Osteoblast (primary cell): ENCODE data around the gene HMX3. TPM values are rescaled to one million over a fixed set of nuclear protein-coding genes. Genes with fewer than 3 reads are reported as not detected.
A peak's percentile ranks its signal among the peaks of the same experiment; 100 is the strongest.

ENCODE experiments used
- DNase-seq: peaks from one replicate; pipeline ENCODE4 v3.0.0; 2011; ENCODE audit warnings: low spot score, mixed read lengths; ENCODE audit not compliant: insufficient read length; ENCODE audit errors: missing footprints
- H2AFZ ChIP-seq: 2 replicates; pipeline ENCODE4 v1.6.0; 2011; ENCODE audit warnings: mild to moderate bottlenecking, low read length
- H3K27ac ChIP-seq: 2 replicates; pipeline ENCODE4 v1.5.1; 2011; ENCODE audit warnings: mild to moderate bottlenecking, low read depth, low read length, moderate library complexity
- H3K27me3 ChIP-seq: 2 replicates; pipeline ENCODE4 v1.6.0; 2012; ENCODE audit warnings: mild to moderate bottlenecking, control low read depth, inconsistent platforms, low read length, moderate library complexity; ENCODE audit not compliant: insufficient read depth
- H3K36me3 ChIP-seq: 2 replicates; pipeline ENCODE4 v1.5.1; 2011; ENCODE audit warnings: mild to moderate bottlenecking, low read length, control low read depth, moderate library complexity; ENCODE audit not compliant: insufficient read depth
- H3K4me1 ChIP-seq: 2 replicates; pipeline ENCODE4 v1.5.1; 2011; ENCODE audit warnings: mild to moderate bottlenecking, low read length, control low read depth, moderate library complexity; ENCODE audit not compliant: insufficient read depth
- H3K4me2 ChIP-seq: 2 replicates; pipeline ENCODE4 v1.6.0; 2011; ENCODE audit warnings: mild to moderate bottlenecking, low read length; ENCODE audit not compliant: insufficient read depth
- H3K4me3 ChIP-seq: fragments of 200-600 bp; sonication (generic); 3 replicates; pipeline ENCODE4 v1.5.1; 2012; ENCODE audit warnings: mild to moderate bottlenecking, low read length, inconsistent platforms; ENCODE audit not compliant: insufficient read depth
- H3K79me2 ChIP-seq: 2 replicates; pipeline ENCODE4 v1.6.0; 2012; ENCODE audit warnings: mild to moderate bottlenecking, low read length, control low read depth, inconsistent platforms; ENCODE audit not compliant: insufficient read depth
- H3K9me3 ChIP-seq: 2 replicates; pipeline ENCODE4 v1.5.1; 2011; ENCODE audit warnings: low read depth, low read length, control low read depth
- H4K20me1 ChIP-seq: 2 replicates; pipeline ENCODE4 v1.6.0; 2012; ENCODE audit warnings: mild to moderate bottlenecking, low read length, control low read depth; ENCODE audit not compliant: insufficient read depth
- total RNA-seq: library from RNA; depleted of rRNA; stranded (reverse); fragments of >200 nt; gene quantifications from 2 replicates; pipeline ENCODE4 v1.2.3, GENCODE V29; 2012
- TF ChIP-seq, protein P1 (sequence below): IDR thresholded peaks from 2 replicates; pipeline ENCODE4 v1.5.1; 2011; ENCODE audit warnings: mild to moderate bottlenecking, low read depth, low read length, moderate library complexity; ENCODE audit errors: extremely low read depth

HMX3 gene
- total RNA-seq, 1 donor: not detected

DNA sequence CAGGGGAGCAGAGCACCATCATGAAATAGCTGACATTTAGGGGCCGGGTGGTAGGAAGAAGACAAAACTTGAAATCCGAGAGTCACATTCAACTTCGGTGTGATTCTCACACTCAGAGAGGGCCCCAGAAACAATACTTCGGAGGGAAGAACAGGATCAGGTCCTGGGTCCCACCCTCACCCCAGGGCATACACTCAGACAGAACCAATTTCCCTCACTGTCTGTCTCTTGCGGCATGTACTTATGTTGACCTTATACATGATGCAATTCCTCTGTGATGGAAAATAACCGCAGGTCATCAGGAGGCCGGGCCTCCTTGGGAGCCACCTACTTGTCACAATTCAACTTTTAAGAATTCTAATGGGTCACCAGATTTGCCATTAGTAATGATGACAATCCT, 26.3 kb upstream of the HMX3 start:
- Histone ChIP-seq H3K4me2 (no peak overlapping the region), H4K20me1 (no peaks in the 10 kb centered on the region), H3K4me1 (no peaks in the 10 kb centered on the region), H3K27ac (no peak overlapping the region), H3K79me2 (no peaks in the 10 kb centered on the region), H3K9me3 (no peaks in the 10 kb centered on the region), H3K4me3 (no peak overlapping the region), H3K36me3 (no peaks in the 10 kb centered on the region), H2AFZ (no peak overlapping the region), H3K27me3 (no peaks in the 10 kb centered on the region)
- TF ChIP-seq, protein P1, sequence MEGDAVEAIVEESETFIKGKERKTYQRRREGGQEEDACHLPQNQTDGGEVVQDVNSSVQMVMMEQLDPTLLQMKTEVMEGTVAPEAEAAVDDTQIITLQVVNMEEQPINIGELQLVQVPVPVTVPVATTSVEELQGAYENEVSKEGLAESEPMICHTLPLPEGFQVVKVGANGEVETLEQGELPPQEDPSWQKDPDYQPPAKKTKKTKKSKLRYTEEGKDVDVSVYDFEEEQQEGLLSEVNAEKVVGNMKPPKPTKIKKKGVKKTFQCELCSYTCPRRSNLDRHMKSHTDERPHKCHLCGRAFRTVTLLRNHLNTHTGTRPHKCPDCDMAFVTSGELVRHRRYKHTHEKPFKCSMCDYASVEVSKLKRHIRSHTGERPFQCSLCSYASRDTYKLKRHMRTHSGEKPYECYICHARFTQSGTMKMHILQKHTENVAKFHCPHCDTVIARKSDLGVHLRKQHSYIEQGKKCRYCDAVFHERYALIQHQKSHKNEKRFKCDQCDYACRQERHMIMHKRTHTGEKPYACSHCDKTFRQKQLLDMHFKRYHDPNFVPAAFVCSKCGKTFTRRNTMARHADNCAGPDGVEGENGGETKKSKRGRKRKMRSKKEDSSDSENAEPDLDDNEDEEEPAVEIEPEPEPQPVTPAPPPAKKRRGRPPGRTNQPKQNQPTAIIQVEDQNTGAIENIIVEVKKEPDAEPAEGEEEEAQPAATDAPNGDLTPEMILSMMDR: no peak
- no peak for DNase-seq

DNA sequence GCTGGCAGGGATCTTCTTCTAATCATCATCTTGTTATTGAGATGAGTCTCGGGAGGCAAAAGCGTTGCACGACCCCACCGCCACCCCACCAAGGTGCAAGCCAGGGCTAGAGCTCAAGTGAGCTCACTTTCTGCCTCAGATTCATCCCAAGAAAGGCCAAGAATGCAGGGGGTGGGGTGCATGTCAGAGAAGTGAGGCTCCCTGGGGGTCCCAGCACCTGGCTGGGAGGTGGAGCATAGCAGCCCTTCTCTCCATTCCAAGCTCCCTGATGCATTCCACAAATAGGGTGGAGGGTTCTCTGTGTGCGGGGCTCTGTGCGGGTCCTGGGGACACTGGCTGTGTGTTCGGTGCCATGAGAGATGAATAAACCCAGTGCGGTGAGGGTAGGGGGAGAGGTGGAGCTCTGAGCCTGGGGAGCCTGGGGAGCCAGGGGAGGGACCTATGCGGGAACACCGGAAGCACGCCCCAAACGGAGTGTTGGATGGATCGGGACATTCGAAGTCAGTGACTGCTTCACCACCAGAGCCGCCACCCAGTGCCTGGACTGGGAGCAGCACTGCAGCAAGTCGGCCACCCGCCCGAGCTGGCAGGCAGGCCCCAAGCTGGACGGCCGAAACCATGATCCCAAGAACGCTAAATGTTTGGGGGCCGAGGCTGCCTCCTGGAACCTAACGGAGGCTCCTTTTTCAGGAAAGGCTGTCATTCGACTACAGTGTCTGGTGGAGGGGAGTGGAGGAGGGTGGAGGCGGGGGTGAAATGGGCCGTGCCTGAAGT, 17.9 kb upstream of the HMX3 start:
- DNase-seq: peak; percentile 66
- peaks cover 7% of the 10 kb centered on the region for H3K27me3 ChIP-seq
- no peaks in the 10 kb centered on the region for H3K79me2 ChIP-seq
- no peak overlapping the region for H3K4me2 ChIP-seq
- H3K4me1 ChIP-seq: no peaks in the 10 kb centered on the region
- no peaks in the 10 kb centered on the region for H4K20me1 ChIP-seq
- no peaks in the 10 kb centered on the region for H3K36me3 ChIP-seq
- H3K4me3 ChIP-seq: no peak overlapping the region
- TF ChIP-seq, protein P1: no peak
- no peaks in the 10 kb centered on the region for H3K9me3 ChIP-seq
- H3K27ac ChIP-seq: no peak overlapping the region
- H2AFZ ChIP-seq: no peak overlapping the region

DNA sequence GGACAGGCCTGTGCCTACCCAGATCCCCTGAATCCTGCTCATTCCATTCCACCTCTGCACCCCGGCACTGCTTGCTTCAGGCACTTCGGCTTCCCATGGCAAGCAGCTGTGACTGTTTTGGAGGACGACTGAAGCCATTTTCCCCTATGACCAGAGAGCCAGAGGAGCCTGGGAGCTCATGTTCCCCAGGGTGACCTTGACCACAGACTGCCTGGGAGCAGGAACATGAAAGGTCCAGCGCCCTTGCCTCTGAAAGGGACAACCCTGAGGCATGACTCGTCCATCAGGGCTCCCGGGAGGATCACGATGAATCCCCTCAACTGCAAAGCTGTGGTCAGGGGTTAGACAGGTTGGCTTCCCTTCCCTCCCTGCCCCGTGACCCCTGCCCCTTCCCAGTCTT, 16.7 kb upstream of the HMX3 start:
- Histone ChIP-seq H3K27me3 (peaks cover 7% of the 10 kb centered on the region), H2AFZ (no peak overlapping the region), H3K4me1 (no peaks in the 10 kb centered on the region), H3K79me2 (no peaks in the 10 kb centered on the region), H3K9me3 (no peaks in the 10 kb centered on the region), H3K4me2 (no peak overlapping the region), H3K4me3 (no peak overlapping the region), H3K27ac (no peak overlapping the region), H4K20me1 (no peaks in the 10 kb centered on the region), H3K36me3 (no peaks in the 10 kb centered on the region)
- TF ChIP-seq, protein P1: no peak
- no peak for DNase-seq

DNA sequence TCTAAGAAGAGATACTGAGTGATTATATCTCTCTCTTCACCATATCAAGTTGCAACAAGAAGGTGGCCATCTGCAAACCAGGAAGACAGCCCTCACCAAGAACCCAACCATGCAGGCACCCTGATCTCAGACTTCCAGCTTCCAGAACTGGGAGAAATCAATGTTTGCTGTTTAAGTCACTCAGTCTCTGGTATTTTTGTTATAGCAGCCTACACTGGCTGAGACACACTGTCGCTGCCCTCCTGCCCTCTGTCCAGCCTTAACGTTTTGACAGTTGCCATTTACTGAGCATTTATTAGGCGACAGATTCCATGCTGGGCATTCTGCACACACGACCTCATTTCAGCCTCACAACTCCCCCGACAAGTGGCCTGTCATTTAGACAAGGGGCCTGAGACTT, 9.5 kb upstream of the HMX3 start:
- H3K9me3 ChIP-seq: no peaks in the 10 kb centered on the region
- H3K4me3 ChIP-seq: no peak overlapping the region
- H3K36me3 ChIP-seq: no peaks in the 10 kb centered on the region
- no peaks in the 10 kb centered on the region for H3K4me1 ChIP-seq
- no peaks in the 10 kb centered on the region for H3K79me2 ChIP-seq
- peaks cover 9% of the 10 kb centered on the region for H3K27me3 ChIP-seq
- H3K4me2 ChIP-seq: no peak overlapping the region
- no peak overlapping the region for H3K27ac ChIP-seq
- no peaks in the 10 kb centered on the region for H4K20me1 ChIP-seq
- no peak overlapping the region for H2AFZ ChIP-seq
- TF ChIP-seq, protein P1: no peak
- DNase-seq: no peak
